ENCODE measurements around the gene NGFR.

DNA sequence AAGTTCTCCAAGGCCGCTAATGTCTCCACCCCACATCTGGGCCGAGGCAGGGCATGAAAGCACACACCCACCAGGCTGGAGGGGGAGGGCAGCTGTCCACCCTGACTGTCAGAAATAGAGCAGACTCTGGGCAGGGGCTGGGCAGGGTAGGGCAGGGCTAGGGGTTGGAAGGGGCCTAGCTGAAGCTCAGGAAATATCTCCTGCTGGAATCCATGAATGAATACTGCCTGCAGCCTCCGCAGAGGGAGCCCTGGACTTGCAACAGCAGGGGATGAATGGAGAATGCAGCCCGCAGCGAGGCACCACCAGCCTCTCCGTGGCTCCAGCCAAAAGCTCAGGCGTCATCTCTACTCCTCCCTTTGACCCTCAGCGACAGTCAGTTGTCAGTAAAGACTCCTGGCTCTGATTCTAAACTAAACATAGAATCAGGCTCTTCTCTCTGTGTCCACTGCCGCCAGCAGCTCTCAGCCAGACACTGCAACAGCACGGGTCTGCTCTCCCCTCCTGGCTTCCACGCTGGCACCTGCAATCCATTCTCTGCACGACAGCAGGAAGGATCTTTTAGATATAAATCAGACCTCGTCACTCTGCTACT lies 23.9 kb upstream of the NGFR start:
- no peak for TF ChIP-seq ZNF707 (tag by site-specific recombination; IDR thresholded peaks at IDR 0.05)
- no peak for TF ChIP-seq ZNF501 (tag by site-specific recombination; IDR thresholded peaks at IDR 0.05)
- TF ChIP-seq ZNF670 (tag by site-specific recombination; IDR thresholded peaks at IDR 0.05; ENCODE audit: low read depth) = no peak
- TF ChIP-seq, protein P1, sequence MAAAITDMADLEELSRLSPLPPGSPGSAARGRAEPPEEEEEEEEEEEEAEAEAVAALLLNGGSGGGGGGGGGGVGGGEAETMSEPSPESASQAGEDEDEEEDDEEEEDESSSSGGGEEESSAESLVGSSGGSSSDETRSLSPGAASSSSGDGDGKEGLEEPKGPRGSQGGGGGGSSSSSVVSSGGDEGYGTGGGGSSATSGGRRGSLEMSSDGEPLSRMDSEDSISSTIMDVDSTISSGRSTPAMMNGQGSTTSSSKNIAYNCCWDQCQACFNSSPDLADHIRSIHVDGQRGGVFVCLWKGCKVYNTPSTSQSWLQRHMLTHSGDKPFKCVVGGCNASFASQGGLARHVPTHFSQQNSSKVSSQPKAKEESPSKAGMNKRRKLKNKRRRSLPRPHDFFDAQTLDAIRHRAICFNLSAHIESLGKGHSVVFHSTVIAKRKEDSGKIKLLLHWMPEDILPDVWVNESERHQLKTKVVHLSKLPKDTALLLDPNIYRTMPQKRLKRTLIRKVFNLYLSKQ (tag by site-specific recombination; IDR thresholded peaks at IDR 0.05; ENCODE audit: borderline replicate concordance) = no peak
- TF ChIP-seq, protein P2, sequence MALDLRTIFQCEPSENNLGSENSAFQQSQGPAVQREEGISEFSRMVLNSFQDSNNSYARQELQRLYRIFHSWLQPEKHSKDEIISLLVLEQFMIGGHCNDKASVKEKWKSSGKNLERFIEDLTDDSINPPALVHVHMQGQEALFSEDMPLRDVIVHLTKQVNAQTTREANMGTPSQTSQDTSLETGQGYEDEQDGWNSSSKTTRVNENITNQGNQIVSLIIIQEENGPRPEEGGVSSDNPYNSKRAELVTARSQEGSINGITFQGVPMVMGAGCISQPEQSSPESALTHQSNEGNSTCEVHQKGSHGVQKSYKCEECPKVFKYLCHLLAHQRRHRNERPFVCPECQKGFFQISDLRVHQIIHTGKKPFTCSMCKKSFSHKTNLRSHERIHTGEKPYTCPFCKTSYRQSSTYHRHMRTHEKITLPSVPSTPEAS (tag by site-specific recombination; IDR thresholded peaks at IDR 0.05) = no peak
- no peak for TF ChIP-seq MZF1 (tag by site-specific recombination; IDR thresholded peaks at IDR 0.05; ENCODE audit: borderline replicate concordance)

All from HEK293 (cell line).